HG03159 (cell line): ENCODE measurements around the gene CD79A.

Source experiments
- ATAC-seq: cut with Tn5 transposase; IDR thresholded peaks from one replicate; pipeline ENCODE4 v1.9.1; 2021; ENCODE audit warnings: mild to moderate bottlenecking, moderate library complexity; ENCODE audit not compliant: unreplicated experiment

CD79A gene

GRCh38 chr19:41929536-41930071 lies 52.5 kb downstream of the CD79A start:
- ATAC-seq: no peak

GRCh38 chr19:41930322-41930722 lies 53.2 kb downstream of the CD79A start:
- no peak for ATAC-seq
